KMS-11 (cell line): ENCODE results near the gene SLC6A5.
"Not testable (repeated sequence)": the region's sequence is repeated elsewhere in the genome, so short reads cannot be mapped to it uniquely, and the experiment has no call there.

Source experiments
- H2AFZ ChIP-seq: fragments of 200-600 bp; sonication (generic); 2 replicates; pipeline ENCODE4 v1.6.1; 2016; ENCODE audit warnings: antibody characterized with exemption, mixed run types, low read depth
- H3K27ac ChIP-seq: fragments of 200-600 bp; sonication (generic); 2 replicates; pipeline ENCODE4 v1.6.1; 2016; ENCODE audit warnings: mild to moderate bottlenecking, mixed run types
- H3K27me3 ChIP-seq: fragments of 200-600 bp; sonication (generic); 2 replicates; pipeline ENCODE4 v1.6.1; 2017; ENCODE audit warnings: mild to moderate bottlenecking, low read depth, mixed run types, moderate library complexity; ENCODE audit not compliant: insufficient read depth
- H3K36me3 ChIP-seq: fragments of 200-600 bp; sonication (generic); 2 replicates; pipeline ENCODE4 v1.6.1; 2017; ENCODE audit warnings: mild to moderate bottlenecking, mixed run types; ENCODE audit not compliant: insufficient read depth
- H3K4me1 ChIP-seq: fragments of 200-600 bp; sonication (generic); 2 replicates; pipeline ENCODE4 v1.6.1; 2016; ENCODE audit warnings: mild to moderate bottlenecking, low read depth, mixed run types; ENCODE audit not compliant: poor library complexity, severe bottlenecking
- H3K4me2 ChIP-seq: fragments of 200-600 bp; sonication (generic); 2 replicates; pipeline ENCODE4 v1.7.0; 2016; ENCODE audit warnings: mild to moderate bottlenecking, mixed run types
- H3K4me3 ChIP-seq: fragments of 200-600 bp; sonication (generic); IDR thresholded peaks from 2 replicates; pipeline ENCODE4 v1.6.1; 2017; ENCODE audit warnings: low read depth, low read length, mixed read lengths; ENCODE audit not compliant: insufficient read depth
- H3K79me2 ChIP-seq: fragments of 200-600 bp; sonication (generic); 2 replicates; pipeline ENCODE4 v1.6.1; 2016; ENCODE audit warnings: low read depth, mixed run types; ENCODE audit not compliant: insufficient read depth
- H3K9ac ChIP-seq: fragments of 200-600 bp; sonication (generic); 2 replicates; pipeline ENCODE4 v1.6.1; 2016; ENCODE audit warnings: mild to moderate bottlenecking, mixed run types
- H4K20me1 ChIP-seq: fragments of 200-600 bp; sonication (generic); 2 replicates; pipeline ENCODE4 v1.6.1; 2016; ENCODE audit warnings: mild to moderate bottlenecking, mixed run types; ENCODE audit not compliant: insufficient read depth
- CTCF ChIP-seq: fragments of 200-600 bp; sonication (generic); conservative IDR thresholded peaks from 2 replicates; pipeline ENCODE4 v1.6.1; 2017; ENCODE audit warnings: low read depth, mild to moderate bottlenecking, antibody characterized with exemption, low read length, moderate library complexity, mixed read lengths

The SLC6A5 gene

GRCh38 chr11:20559523-20560300, 39.7 kb upstream of the SLC6A5 start:
- no peak overlapping the region for H3K9ac ChIP-seq
- no peak overlapping the region for H3K27ac ChIP-seq
- H2AFZ ChIP-seq, result no peak overlapping the region
- H3K4me3 ChIP-seq, result no peak overlapping the region
- TF ChIP-seq CTCF, result no peak
- H4K20me1 ChIP-seq, result no peaks in the 10 kb centered on the region
- H3K4me2 ChIP-seq, result no peak overlapping the region
- H3K27me3 ChIP-seq, result no peaks in the 10 kb centered on the region
- H3K4me1 ChIP-seq, result no peaks in the 10 kb centered on the region
- no peaks in the 10 kb centered on the region for H3K36me3 ChIP-seq
- H3K79me2 ChIP-seq, result no peaks in the 10 kb centered on the region

- Histone ChIP-seq H3K4me1 (no peaks in the 10 kb centered on the region), H3K36me3 (no peaks in the 10 kb centered on the region)
Measured at GRCh38 chr11:20561915-20562314, 37.5 kb upstream of the SLC6A5 start.

GRCh38 chr11:20563866-20564265, 35.5 kb upstream of the SLC6A5 start:
- H3K27ac ChIP-seq, result no peak overlapping the region
- no peaks in the 10 kb centered on the region for H4K20me1 ChIP-seq
- no peaks in the 10 kb centered on the region for H3K79me2 ChIP-seq
- no peak overlapping the region for H3K4me3 ChIP-seq
- TF ChIP-seq CTCF, result no peak
- no peak overlapping the region for H2AFZ ChIP-seq
- H3K36me3 ChIP-seq, result no peaks in the 10 kb centered on the region
- H3K27me3 ChIP-seq, result no peaks in the 10 kb centered on the region
- H3K4me2 ChIP-seq, result no peak overlapping the region
- no peak overlapping the region for H3K9ac ChIP-seq
- no peaks in the 10 kb centered on the region for H3K4me1 ChIP-seq

More at GRCh38 chr11:20561915-20562314, 37.5 kb upstream of the SLC6A5 start:
- H3K27ac ChIP-seq, result no peak overlapping the region
- TF ChIP-seq CTCF, result no peak
- no peaks in the 10 kb centered on the region for H4K20me1 ChIP-seq
- no peak overlapping the region for H3K4me2 ChIP-seq
- H2AFZ ChIP-seq, result no peak overlapping the region
- no peaks in the 10 kb centered on the region for H3K27me3 ChIP-seq
- H3K4me3 ChIP-seq, result no peak overlapping the region
- no peaks in the 10 kb centered on the region for H3K79me2 ChIP-seq
- no peak overlapping the region for H3K9ac ChIP-seq

GRCh38 chr11:20564846-20565635, 34.4 kb upstream of the SLC6A5 start:
- Histone ChIP-seq H3K27me3 (no peaks in the 10 kb centered on the region), H3K9ac (no peak overlapping the region), H3K36me3 (no peaks in the 10 kb centered on the region), H3K27ac (no peak overlapping the region), H3K4me2 (no peak overlapping the region), H2AFZ (no peak overlapping the region), H3K4me1 (no peaks in the 10 kb centered on the region), H3K79me2 (no peaks in the 10 kb centered on the region), H3K4me3 (no peak overlapping the region), H4K20me1 (no peaks in the 10 kb centered on the region)
- no peak for TF ChIP-seq CTCF

- H3K4me2 ChIP-seq, H3K4me3 ChIP-seq, H4K20me1 ChIP-seq, H3K79me2 ChIP-seq, H2AFZ ChIP-seq, H3K9ac ChIP-seq, H3K36me3 ChIP-seq, H3K27me3 ChIP-seq, H3K4me1 ChIP-seq, H3K27ac ChIP-seq: not testable (repeated sequence)
Measured at GRCh38 chr11:20566115-20566514, 33.3 kb upstream of the SLC6A5 start.
